Liver (tissue), 9 donors: ENCODE results near the gene PCDH9. TPM values are rescaled to one million over a fixed set of nuclear protein-coding genes. Genes with fewer than 3 reads are reported as not detected.

Source experiments
- DNase-seq: peaks from one replicate; pipeline ENCODE4 v3.0.0-alpha.2; 2017; ENCODE audit warnings: low spot score
- H3K27ac ChIP-seq, 2 donors: one replicate each; pipeline ENCODE4 v1.7.0; 2013; ENCODE audit warnings: inconsistent platforms in 2 of 2, low read length in 2 of 2, control low read depth in 1 of 2, low read depth in 1 of 2, mild to moderate bottlenecking in 1 of 2
- H3K27me3 ChIP-seq, 4 donors: one replicate each; pipeline versions ENCODE4 v1.6.1 to v1.7.0; 2013; ENCODE audit warnings: low read length in 3 of 4, inconsistent platforms in 1 of 4, mild to moderate bottlenecking in 1 of 4, moderate library complexity in 1 of 4; ENCODE audit not compliant: control insufficient read depth in 4 of 4, insufficient read depth in 4 of 4
- H3K36me3 ChIP-seq, 4 donors: one replicate each; pipeline versions ENCODE4 v1.6.1 to v1.7.0; 2013; ENCODE audit warnings: low read length in 3 of 4, mild to moderate bottlenecking in 3 of 4, low read depth in 1 of 4, moderate library complexity in 1 of 4; ENCODE audit not compliant: control insufficient read depth in 4 of 4, insufficient read depth in 3 of 4
- H3K4me1 ChIP-seq, 4 donors: one replicate each; pipeline versions ENCODE4 v1.6.1 to v1.7.0; 2013; ENCODE audit warnings: low read length in 3 of 4, mild to moderate bottlenecking in 3 of 4, moderate library complexity in 1 of 4; ENCODE audit not compliant: control insufficient read depth in 4 of 4, insufficient read depth in 4 of 4
- H3K4me3 ChIP-seq, 3 donors: one replicate each; pipeline versions ENCODE4 v1.6.1 to v1.7.0; 2013; ENCODE audit warnings: low read length in 3 of 3, control low read depth in 1 of 3, low read depth in 1 of 3, mild to moderate bottlenecking in 1 of 3
- H3K9ac ChIP-seq, 2 donors: one replicate each; pipeline ENCODE4 v1.7.0; 2013; ENCODE audit warnings: low read length in 2 of 2, mild to moderate bottlenecking in 2 of 2, moderate library complexity in 2 of 2, control low read depth in 1 of 2, low read depth in 1 of 2
- H3K9me3 ChIP-seq, 4 donors: one replicate each; pipeline versions ENCODE4 v1.6.1 to v1.7.0; 2013; ENCODE audit warnings: low read length in 3 of 4; ENCODE audit not compliant: control insufficient read depth in 4 of 4
- ATF3 ChIP-seq: IDR thresholded peaks from 2 replicates; pipeline ENCODE4 v1.6.1; 2016; ENCODE audit warnings: antibody characterized with exemption
- FOXA2 ChIP-seq: IDR thresholded peaks from 2 replicates; pipeline ENCODE4 v1.6.1; 2016; ENCODE audit warnings: antibody characterized with exemption
- HNF4A ChIP-seq, 2 donors: conservative IDR thresholded peaks; 2 replicates each; pipeline ENCODE4 v1.6.1; 2016; ENCODE audit warnings: antibody characterized with exemption in 2 of 2, mild to moderate bottlenecking in 2 of 2
- HNF4G ChIP-seq: IDR thresholded peaks from 2 replicates; pipeline ENCODE4 v1.6.1; 2016; ENCODE audit warnings: antibody characterized with exemption
- JUND ChIP-seq, 2 donors: IDR thresholded peaks; 2 replicates each; pipeline ENCODE4 v1.6.1; 2016; ENCODE audit warnings: antibody characterized with exemption in 2 of 2
- NR2F2 ChIP-seq: IDR thresholded peaks from 2 replicates; pipeline ENCODE4 v1.6.1; 2016; ENCODE audit warnings: antibody characterized with exemption
- RAD21 ChIP-seq, 2 donors: IDR thresholded peaks; 2 replicates each; pipeline ENCODE4 v1.6.1; 2016; ENCODE audit warnings: antibody characterized with exemption in 2 of 2, mild to moderate bottlenecking in 2 of 2
- SP1 ChIP-seq: IDR thresholded peaks from 2 replicates; pipeline ENCODE4 v1.6.1; 2018; ENCODE audit warnings: antibody characterized with exemption, mild to moderate bottlenecking
- TAF1 ChIP-seq: conservative IDR thresholded peaks from 2 replicates; pipeline ENCODE4 v1.6.1; 2016; ENCODE audit warnings: antibody characterized with exemption, mild to moderate bottlenecking
- YY1 ChIP-seq: IDR thresholded peaks from 2 replicates; pipeline ENCODE4 v1.6.1; 2016; ENCODE audit warnings: antibody characterized with exemption, mild to moderate bottlenecking
- WGBS: extraction: QIAGEN DNeasy Blood & Tissue Kit; methylation state at CpG from one replicate; pipeline ENCODE4 v1.1.7; 2013; 5-methylcytosine and 5-hydroxymethylcytosine counted together
- polyA plus RNA-seq, 2 donors: library from polyadenylated mRNA; stranded (reverse) in 1 of 2; unstranded in 1 of 2; fragments of 200-250 nt in 1 of 2; fragments of >200 nt in 1 of 2; fragmentation: Nextera tagmentation in 1 of 2; extraction: Ambion mirVana in 1 of 2; gene quantifications; one replicate each; pipeline versions ENCODE4 v1.2.1 to v1.2.3, GENCODE V29; 2013 to 2015
- total RNA-seq, 2 donors: library from RNA; depleted of rRNA; stranded (reverse); fragments of >200 nt; gene quantifications; one replicate each; pipeline ENCODE4 v1.2.3, GENCODE V29; 2014
- TF ChIP-seq, protein P1 (sequence below): IDR thresholded peaks from 2 replicates; pipeline ENCODE4 v1.6.1; 2016; ENCODE audit warnings: antibody characterized with exemption
- TF ChIP-seq, protein P2 (sequence below): fragments of 150-350 bp; IDR thresholded peaks from 2 replicates; pipeline ENCODE4 v1.5.1; 2017; ENCODE audit warnings: improper control_type of control experiment, low read depth, low read length; ENCODE audit not compliant: missing input control
- donor health status: healthy.
- donor health status: healthy.
- donor health status: healthy.
- donor health status: healthy.
- donor health status: healthy.

The PCDH9 gene
- total and polyA plus RNA-seq, 4 donors: 0.90 to 4.0 (median 2.2) TPM

DNA sequence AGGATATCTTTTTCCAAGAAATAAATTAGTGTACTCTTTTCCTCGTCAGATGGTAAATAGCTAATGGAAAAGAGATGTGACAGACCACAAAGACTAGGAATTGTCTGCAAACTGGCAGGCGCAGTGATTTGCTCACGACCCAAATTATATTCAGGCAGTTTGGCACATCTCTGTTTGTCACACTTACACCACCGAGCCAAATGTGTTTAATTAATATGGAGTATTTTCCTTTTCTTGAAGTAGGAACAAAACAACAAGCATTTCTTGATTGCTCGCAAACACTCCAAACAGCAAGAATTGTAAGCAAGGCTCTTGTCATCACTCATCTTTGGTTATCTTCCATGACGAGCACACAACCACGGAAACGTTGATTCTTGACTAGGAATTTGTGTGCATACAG is 884.2 kb downstream of the PCDH9 start:
- Histone ChIP-seq H3K9me3 (no peaks in the 10 kb centered on the region), H3K27ac (no peak overlapping the region), H3K9ac (no peak overlapping the region), H3K4me1 (no peaks in the 10 kb centered on the region), H3K27me3 (peaks cover 0 to 3% (median 1%) of the 10 kb centered on the region in 4 donors), H3K36me3 (no peaks in the 10 kb centered on the region), H3K4me3 (no peak overlapping the region)
- DNase-seq: no peak
- no peak for TF ChIP-seq TAF1
- no peak for TF ChIP-seq FOXA2
- TF ChIP-seq, protein P1, sequence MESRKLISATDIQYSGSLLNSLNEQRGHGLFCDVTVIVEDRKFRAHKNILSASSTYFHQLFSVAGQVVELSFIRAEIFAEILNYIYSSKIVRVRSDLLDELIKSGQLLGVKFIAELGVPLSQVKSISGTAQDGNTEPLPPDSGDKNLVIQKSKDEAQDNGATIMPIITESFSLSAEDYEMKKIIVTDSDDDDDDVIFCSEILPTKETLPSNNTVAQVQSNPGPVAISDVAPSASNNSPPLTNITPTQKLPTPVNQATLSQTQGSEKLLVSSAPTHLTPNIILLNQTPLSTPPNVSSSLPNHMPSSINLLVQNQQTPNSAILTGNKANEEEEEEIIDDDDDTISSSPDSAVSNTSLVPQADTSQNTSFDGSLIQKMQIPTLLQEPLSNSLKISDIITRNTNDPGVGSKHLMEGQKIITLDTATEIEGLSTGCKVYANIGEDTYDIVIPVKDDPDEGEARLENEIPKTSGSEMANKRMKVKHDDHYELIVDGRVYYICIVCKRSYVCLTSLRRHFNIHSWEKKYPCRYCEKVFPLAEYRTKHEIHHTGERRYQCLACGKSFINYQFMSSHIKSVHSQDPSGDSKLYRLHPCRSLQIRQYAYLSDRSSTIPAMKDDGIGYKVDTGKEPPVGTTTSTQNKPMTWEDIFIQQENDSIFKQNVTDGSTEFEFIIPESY: no peak
- no peak for TF ChIP-seq ATF3
- TF ChIP-seq, protein P2, sequence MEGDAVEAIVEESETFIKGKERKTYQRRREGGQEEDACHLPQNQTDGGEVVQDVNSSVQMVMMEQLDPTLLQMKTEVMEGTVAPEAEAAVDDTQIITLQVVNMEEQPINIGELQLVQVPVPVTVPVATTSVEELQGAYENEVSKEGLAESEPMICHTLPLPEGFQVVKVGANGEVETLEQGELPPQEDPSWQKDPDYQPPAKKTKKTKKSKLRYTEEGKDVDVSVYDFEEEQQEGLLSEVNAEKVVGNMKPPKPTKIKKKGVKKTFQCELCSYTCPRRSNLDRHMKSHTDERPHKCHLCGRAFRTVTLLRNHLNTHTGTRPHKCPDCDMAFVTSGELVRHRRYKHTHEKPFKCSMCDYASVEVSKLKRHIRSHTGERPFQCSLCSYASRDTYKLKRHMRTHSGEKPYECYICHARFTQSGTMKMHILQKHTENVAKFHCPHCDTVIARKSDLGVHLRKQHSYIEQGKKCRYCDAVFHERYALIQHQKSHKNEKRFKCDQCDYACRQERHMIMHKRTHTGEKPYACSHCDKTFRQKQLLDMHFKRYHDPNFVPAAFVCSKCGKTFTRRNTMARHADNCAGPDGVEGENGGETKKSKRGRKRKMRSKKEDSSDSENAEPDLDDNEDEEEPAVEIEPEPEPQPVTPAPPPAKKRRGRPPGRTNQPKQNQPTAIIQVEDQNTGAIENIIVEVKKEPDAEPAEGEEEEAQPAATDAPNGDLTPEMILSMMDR: no peak
- no peak for TF ChIP-seq JUND (IDR thresholded peaks at IDR 0.05)
- TF ChIP-seq RAD21 (IDR thresholded peaks at IDR 0.05): no peak
- no peak for TF ChIP-seq YY1
- no peak for TF ChIP-seq SP1
- no peak for TF ChIP-seq HNF4G
- 57% methylated on average over 8 of the region's 8 CpGs for WGBS

DNA sequence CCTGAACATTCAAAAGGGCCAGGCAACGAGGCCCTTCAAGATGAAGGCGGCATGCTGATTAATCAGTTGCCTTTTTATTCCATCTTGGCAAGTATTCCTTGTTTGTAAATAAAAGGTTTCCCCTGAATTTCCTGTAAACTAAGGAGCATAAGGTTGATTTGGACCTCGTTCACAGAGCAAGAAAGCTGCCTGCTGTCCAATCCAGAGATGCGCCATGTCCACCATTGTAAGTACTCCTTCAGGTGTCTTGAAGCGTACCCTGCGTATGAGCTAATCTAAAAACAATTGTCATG is 884.7 kb downstream of the PCDH9 start:
- no peaks in the 10 kb centered on the region for H3K4me1 ChIP-seq

DNA sequence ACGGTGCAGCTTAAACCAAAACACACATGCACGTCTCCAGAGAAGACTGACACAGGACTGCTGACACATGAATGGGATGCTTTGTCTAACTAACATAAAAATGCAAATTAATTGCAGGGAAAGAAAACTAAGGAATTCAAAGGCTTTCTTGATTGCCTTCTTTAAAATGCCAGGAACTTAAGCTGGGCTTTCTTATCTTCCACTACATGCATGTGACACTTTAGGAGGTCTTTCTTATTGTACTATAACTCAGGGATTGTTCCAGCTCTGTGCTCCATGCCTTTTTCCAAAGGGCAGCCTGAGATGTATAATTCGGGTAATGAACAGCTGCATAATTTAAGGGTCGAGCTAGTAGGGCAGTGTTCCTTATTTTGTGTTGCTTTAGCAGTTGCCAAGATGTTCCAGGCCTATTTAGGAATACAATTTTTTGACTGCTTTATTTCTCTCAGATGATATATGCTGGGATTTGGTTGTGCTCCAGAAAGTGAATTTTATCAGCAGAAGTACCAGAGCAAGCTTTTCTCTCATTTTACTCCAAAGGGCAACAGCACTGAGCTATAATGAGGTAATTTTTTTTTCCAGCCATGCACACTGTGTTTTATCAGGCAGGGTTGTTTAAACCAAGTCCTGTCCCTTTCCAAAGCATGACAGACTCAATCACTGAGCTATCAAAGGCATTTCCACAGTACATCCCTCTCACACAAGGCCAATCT is 885.2 kb downstream of the PCDH9 start:
- no peak for DNase-seq
- Histone ChIP-seq H3K4me3 (no peak overlapping the region), H3K27ac (no peak overlapping the region), H3K27me3 (peaks cover 0 to 3% (median 1%) of the 10 kb centered on the region in 4 donors), H3K9ac (no peak overlapping the region), H3K4me1 (no peaks in the 10 kb centered on the region), H3K9me3 (no peaks in the 10 kb centered on the region), H3K36me3 (no peaks in the 10 kb centered on the region)
- TF ChIP-seq JUND (IDR thresholded peaks at IDR 0.05) (no peak), NR2F2 (peak; percentile 49)
- 52% methylated on average over 4 of the region's 4 CpGs for WGBS

More for the DNA sequence above, 884.7 kb downstream of the PCDH9 start:
- H3K9me3 ChIP-seq: no peaks in the 10 kb centered on the region
- peaks cover 0 to 3% (median 1%) of the 10 kb centered on the region in 4 donors for H3K27me3 ChIP-seq
- no peak overlapping the region for H3K27ac ChIP-seq
- H3K4me3 ChIP-seq: no peak overlapping the region
- no peaks in the 10 kb centered on the region for H3K36me3 ChIP-seq
- no peak for TF ChIP-seq HNF4A (conservative IDR thresholded peaks at IDR 0.05)
- no peak for TF ChIP-seq YY1
- no peak for TF ChIP-seq FOXA2
- TF ChIP-seq TAF1: no peak
- TF ChIP-seq HNF4G: no peak
- DNase-seq: no peak
- no peak overlapping the region for H3K9ac ChIP-seq
- WGBS: 71% methylated on average over 6 of the region's 6 CpGs
